Suppressor macrophage treated with lipopolysaccharide for 4 hours (primary cell): Measurements from ENCODE around the gene CCND1.
A peak's percentile ranks its signal among the peaks of the same experiment; 100 is the strongest.

ENCODE experiments used
- DNase-seq: peaks from one replicate; pipeline ENCODE4 v3.0.0-alpha.2; 2020

Gene CCND1

DNA sequence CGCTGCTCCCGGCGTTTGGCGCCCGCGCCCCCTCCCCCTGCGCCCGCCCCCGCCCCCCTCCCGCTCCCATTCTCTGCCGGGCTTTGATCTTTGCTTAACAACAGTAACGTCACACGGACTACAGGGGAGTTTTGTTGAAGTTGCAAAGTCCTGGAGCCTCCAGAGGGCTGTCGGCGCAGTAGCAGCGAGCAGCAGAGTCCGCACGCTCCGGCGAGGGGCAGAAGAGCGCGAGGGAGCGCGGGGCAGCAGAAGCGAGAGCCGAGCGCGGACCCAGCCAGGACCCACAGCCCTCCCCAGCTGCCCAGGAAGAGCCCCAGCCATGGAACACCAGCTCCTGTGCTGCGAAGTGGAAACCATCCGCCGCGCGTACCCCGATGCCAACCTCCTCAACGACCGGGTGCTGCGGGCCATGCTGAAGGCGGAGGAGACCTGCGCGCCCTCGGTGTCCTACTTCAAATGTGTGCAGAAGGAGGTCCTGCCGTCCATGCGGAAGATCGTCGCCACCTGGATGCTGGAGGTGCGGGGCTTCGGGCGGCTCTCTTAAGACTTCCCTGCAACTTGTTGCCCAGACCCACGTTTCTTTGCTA is at the start of gene CCND1:
TSS of gene CCND1 (plus strand) at position 162 of the 587 bp plus-strand sequence. CDS start at position 320, 158 bp downstream.
- DNase-seq, result peak; percentile 83

DNA sequence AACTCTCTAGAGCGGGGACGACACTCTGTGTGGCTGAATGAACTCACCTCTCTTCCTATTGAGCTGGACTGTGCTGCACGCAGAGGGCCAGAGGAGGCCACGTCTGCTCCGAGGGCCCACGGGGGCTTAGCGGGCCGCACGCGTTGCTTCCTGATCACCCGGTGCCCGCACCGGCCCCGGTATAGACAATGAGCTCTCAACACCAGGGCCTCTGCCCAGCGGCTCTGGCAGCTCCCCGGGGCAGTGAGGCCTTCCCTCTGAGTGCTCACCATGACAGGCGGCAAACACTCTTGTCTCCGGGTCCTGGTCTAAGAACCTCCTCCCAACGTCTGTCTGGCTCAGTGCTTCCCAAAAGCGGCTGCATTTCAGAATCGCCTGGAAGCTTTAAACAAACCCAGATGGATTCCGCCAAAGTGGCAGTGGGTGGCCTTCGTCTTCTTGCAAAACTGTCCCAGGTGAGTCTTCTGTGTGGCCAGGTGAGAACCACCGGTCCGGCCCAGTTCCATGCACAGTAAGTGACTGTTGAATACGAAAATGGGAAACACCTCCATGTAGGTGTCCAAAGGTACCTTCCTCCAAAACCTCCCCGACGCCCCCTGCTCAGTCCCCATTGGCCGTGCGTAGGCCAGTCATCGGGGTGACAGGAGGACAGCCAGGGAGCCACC is 47.8 kb upstream of the CCND1 start:
- DNase-seq, result no peak

DNA sequence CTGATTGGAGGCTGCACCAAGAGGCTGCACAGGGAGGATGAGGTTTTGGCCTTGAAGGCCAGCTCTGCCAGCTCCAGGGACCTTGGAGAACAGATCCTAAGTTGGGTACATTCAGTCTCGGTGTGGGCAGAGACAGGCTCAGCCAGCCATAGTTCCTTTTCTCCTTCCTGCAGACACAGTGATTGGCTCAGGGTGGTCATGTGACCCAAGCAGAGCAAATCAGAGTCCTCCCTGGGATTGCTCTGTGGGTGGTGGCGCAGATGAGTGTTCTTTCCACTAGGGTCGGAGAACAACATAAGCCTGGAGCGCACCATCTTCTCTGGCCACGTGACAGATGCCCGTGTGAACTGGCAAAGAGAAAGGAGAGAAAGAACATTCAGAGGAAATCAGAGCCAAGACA is 47.1 kb upstream of the CCND1 start:
- DNase-seq, result no peak

DNA sequence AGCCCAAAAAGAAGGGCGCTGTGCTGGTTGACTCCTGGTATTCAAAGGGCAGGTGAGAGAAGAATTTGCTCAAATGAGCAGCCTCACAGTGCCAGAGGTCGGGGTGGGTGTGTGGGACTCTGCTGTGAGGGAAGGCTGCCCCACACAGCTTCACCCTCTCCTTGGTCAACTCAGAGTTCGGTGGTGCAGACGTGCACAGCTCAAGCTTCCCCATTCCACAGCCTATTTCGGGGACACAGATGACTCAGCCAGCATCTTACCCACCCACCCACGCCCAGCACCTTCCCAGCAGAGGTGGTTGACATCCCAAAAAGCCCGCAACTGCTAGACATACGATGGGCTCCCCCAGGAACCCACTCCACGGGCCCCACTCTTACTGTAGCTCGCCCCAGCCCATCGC is 46.5 kb upstream of the CCND1 start:
- peak; percentile 6 for DNase-seq

DNA sequence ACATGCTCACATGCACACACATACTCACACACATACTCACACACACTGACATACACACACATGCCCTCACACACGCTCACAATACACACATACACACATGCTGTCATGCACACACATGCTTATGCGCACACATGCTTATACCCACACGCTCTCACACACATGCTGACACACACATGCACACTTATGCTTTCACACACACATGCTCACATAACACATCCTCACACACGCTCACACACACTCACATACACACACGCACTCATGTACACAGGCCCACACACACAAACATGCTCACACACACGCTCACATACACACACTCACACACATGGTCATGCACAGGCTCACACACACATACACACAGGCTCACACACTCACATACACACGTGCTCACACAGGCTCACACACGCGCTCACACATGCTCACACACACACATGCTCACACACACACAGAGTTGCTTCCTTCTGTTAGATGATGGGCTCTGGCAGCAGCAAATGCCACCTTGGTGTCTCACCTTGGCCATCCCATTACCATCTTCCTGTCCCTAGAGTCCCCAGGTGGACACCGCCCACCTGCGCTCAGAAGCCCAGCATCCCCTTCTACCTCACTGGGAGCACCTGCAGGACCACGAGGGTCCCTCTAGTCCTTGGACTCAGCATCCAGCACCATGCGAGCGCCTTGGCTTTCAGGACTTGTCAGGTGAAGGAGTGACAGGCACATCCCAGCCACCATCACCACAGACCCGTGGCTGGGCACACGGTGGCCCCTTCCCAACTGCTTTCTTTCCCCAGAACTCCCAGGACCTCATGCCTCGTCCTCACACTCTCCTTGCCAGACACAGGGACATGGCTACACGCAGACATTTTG is 44.9 kb upstream of the CCND1 start:
- DNase-seq, result no peak

DNA sequence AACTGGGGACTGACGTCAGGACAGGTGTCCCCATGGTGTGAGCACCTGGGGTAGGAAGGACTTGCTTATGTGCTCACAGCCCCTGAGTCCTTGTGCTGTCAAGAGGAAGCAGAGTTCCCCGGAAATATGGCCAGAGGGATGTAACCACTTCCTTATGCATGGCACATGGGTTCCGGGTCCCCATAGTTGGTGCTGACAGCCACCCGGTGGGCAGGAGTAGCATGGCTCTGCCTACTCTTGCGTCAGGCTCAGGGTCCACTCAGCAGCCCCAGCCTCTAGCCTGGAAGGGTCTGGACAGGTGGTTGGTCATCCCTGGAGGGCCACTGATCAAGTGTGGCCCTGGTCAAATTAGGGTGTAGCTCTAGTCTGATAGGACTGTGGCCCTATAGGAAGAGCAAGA is 42.8 kb upstream of the CCND1 start:
- DNase-seq, result peak; percentile 6

DNA sequence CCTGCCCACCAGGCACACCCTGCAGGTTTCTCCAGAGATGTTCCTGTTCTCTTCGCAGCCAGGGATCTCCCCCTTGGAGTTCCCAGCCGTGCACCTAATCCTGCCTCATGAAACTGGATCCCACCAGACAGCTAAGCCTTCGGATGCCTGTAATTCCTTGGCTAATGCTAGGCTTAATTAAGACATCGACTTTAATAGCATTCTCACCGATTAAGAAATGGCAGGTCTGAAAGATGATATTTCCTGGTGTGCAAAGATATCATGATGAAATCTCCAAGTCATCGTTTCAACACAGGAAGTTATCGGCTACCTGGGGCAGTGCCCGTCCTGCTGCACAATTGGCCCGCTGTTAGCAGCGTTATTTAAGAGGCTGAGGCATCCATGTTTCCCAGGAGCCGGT is 41.5 kb upstream of the CCND1 start:
- DNase-seq, result no peak

DNA sequence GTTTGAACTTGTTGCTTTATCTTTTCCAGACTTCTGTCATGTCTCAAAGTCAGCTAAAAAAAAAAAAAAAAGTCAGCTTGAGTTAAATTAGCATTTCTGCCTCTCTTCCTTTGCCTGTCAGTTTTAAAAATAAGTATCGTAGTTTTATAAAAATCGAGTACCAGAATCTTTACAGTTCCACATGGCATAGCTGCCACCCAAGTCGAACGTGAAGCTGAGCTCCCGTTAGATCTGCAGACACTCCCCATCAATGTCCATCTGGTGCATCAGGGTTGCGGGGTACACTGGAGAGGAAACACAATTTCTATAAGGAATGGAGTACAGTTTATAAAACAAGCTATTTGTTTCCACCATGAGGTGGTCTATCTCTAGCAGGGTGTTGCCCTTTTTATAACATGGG is 41.0 kb upstream of the CCND1 start:
- no peak for DNase-seq

DNA sequence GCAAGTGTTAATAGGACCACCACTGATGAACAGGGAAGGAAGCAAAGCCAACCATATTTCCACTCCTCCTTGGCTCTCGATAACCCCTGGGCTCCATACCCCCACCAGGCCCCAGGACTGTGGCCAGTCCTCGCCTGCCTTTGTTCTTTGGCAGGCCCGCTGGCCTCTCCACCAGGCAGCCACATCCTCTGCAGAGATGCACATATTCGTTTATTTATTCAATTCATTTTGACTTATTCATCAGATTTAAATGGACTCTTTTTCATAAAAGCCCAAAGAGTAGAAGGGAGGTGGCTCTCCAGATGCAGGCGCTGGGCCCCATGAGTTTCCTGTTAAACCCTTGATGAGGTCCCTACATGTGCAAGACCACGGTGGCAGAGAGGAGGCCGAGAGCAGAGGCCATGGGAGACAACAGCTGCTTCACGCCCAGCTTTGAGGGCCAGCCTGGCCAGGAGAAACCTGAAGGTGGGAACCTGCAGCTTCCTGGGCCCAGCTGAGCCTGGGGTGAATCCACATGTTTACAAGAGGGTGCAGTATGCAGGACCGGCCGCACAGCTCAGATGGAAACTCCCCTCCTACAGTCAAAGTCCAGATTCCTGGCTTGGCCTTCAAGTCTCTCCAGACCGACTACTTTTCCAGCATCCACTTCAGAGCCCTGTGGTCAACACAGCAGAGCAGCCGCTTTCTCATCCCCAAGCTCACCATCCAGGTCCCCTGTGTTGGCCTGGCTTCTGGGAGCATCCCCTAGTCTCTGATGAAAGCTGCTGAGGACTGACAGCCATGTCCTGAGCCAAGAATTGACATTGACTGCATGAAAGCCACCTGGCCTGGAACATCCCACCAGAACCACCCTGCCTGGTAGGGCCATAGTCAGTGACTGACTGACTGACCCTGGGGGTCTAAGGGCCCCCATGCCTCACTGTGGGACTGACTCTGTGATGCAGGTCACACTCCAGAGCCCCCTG is 39.7 kb upstream of the CCND1 start:
- DNase-seq, result no peak

DNA sequence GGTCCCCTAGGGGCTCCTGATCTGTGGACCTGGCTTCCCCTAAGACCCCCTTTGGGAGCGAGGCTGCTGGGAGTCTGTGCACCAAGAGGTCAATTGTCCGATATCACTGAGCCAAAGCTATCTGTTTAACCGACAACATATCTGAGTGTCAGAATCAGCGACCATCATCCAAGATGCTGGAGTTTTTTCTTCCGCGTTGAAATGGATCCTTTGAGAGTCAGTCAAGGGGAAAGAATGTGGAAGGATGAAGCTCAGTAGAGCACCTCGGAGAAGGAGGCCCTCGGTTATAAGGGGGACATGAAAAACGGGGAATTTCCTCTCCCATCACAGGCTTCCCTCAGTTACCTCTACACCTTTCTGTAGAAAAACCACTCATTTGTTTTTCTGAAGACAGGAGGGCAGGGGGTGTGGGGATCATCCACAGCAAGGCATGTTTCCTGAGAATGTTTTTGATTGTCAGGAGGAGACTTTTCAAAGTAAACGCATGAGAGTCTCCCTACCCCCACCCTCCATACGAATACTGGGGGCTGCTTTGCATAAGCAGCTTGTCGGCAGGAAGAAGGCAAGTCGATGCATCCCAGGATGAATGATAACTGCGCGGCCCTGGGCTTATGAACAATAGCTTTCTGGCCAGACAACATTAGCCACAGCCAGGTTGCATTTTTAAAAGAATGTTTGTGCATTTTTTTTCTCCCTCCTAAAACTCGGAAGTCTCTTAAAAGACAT is 37.7 kb upstream of the CCND1 start:
- no peak for DNase-seq

DNA sequence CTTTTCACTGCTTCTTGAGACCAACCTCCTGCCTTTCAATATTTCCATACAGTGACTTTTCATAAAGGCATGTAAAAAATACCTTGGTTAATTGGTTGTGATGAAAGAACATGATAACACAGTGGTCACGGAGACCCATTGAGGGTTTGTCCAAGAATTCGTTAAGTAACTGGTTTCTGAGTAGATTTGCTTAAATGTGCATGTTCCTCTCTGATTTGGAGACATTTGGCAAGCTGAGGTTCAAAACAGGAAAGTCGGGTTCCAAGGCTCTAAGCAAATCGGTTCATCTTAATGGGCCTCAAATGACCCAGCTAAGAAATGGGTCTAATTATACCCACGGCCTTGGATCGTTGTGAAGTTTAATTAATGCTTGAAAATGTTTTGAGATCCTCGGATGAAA is 36.9 kb upstream of the CCND1 start:
- DNase-seq, result no peak

DNA sequence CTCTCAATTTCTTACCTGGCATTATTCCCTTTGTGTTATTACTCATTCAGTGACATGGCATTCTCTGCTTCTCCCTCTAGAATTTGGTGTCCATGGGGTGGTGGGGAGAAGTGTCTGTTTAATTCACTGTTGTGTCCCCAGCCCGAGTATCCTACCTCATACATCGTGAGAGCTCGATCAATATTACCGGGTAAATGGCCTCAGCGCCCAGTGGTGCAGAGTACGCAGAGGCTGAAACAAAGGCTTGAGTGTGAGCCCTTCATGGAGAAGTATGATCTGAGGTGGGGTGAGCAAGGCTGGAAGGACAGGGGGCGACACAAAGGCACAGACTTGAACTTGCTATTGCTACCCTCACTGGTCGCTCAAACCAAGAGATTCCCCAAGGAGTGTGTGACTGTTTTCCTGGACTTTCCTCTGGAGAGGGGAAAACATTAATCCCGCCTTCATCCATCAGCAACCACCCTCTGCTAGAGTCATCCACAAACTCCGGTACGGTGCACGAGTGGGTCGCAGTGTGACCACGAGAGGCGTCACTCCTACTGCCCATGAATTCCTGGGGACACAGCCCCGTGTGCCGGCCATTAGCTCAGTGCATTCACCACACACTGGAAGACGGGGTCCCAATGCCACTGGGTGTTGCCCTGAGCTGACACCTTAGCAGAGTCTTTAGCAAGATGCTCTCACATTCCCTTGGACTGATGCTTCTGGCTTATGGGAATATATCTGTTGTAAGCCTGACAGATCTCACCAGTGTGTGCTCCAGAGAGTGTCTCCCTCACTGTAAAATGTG is 35.0 kb upstream of the CCND1 start:
- DNase-seq, result no peak

DNA sequence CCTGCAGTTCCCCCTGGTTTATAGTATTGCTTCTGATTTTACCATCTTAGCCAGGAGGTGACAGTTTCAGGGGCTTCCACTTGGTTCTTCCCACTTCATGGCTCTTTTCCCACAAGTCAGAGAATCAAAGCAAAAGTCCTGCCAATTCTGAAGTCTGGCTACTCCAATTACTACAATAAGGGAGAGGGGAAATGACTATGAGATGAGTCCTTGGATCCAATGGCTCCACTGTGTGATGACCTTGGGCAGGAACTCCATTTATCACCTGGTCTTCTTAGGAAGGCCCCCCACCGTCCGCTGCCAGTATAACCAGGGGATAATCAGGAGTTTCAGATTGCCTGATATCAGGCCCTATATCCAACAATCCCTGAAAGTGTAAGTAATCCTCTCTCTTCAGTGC is 31.6 kb upstream of the CCND1 start:
- no peak for DNase-seq

DNA sequence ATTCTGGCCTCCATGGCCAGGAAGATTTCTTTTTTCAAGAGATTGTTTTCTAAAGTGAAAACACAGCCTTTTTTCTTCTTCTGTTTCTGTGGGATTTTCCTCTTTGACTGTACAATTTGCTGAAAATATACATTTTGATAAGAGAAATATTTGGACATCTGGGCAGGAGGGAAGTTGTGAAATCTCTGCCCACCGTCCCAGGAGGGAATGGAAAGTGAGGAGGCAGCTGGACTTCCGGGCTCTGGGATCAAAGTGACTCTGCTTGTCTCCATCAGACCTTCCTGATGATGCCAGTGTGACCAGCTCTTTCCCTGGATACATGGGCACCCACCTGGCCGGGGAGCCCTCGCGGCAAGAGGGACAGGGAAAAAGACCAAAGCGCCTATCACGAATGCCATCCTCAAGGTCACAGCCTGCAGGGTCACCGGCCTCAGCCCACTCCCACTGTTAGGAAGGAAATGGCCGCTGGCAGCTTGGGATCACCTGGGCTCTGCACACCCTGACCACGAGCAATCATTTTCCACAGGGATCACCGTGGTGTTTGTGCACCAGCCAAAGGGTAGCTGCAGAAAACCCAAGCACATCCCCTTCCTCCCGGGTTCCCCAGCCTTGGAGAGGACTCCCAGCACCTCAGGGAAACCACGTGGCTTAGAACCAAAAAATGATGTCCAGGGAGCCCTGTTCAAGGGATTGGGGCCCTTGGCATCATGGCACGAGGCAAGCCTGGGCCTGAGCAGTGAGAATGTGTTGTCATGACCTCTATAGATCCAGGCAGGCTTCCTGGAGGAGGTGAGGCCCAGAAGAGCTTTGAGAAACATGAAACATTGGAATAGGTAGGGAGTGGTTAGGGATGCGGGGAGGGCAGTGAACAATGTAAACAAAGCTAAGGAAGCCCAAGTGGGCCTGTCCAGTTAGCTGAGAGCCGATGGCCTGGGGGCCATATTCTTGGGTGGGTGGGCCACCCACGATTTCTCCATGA is 29.1 kb upstream of the CCND1 start:
- DNase-seq, result no peak

DNA sequence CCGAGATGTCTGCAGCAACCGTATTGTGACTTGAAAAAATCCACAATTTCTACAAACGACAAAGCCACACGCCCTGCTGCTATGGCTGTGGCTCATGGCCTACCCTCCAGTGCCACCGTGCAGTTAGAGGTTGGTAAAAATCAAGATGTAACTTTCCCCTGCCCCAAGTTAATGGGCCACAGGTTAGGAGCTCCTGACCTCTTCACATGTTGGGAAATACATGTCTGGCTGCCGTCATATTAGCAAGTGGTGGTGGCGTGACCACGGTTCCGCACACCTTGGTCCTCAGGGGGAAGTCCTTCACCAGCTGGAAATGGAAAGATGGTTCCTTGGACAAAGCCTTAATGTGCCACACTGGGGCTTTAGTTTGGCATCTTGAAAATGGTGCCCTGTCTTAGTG is 27.4 kb upstream of the CCND1 start:
- DNase-seq, result no peak

DNA sequence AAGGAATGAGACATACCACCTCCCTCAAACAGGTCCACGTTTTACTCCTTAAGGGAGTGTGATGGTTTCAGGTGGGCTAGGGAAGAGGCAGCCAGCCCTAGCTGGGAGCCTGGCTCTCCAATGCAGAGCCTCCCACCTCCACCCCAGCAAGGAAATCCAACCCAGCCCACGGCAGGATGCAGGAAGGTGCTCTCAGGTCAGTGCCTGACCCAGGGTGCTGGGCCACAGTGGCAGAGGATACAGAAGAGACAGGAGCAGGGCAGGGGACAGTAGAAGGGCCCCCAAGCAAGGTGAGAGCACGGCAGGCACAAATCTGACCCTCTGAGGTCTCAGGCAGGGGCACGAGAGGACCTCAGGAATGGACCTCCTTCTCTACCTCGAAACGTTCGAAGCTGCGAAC is 26.9 kb upstream of the CCND1 start:
- DNase-seq, result no peak

DNA sequence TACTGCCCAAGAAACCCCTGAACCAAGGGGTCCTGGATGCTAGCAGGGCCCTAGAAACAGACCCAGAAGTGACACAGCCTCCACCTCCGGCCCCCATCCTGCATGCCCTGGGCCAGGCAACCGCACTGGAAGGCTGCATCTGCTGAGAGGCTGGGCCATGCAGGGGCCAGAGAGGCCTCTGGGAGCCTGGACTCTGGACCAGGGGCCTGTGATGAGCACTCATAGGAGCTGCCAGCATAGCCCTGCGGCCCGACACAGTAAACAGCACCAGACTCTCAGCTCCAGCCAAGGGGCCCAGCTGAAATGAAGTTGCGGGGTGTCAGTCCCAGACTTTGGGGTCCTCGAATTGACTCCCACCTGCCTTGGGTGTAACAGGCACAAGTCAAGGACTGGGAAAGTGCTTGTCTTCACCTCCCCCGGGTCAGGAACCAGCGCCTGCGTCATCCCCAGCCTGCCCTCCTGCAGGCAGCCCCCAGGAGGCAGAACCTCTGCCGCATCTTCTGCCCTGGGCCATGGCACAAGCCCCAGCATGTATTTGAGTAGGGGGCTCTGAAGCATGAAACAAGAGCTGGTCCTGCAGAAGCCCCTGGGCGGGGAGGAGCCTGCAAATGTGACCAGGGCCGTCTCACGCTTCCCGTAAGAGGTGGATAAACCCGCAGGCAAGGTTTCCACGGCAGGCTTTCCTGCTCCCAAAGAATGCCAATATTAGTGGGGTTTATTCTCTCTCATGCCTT is 25.2 kb upstream of the CCND1 start:
- no peak for DNase-seq

DNA sequence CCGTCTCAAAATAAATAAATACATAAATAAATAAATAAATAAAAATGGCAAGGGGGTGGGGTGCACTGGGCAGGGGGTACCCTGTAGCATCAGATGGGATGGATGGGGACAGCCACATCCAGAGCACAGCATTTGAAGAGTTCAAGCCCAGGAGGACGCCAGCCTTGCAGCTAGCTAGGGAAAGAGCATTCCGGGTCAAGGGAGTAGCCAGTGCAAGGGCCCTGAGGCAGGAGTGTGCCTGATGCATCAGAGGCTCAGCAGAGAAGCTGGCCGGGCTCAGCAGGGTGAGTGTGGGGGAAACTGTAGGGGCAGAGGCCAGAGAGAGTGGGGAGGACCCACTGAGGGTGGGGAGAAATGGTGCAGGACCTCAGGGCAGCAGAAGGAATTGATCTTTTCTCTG is 23.7 kb upstream of the CCND1 start:
- no peak for DNase-seq

DNA sequence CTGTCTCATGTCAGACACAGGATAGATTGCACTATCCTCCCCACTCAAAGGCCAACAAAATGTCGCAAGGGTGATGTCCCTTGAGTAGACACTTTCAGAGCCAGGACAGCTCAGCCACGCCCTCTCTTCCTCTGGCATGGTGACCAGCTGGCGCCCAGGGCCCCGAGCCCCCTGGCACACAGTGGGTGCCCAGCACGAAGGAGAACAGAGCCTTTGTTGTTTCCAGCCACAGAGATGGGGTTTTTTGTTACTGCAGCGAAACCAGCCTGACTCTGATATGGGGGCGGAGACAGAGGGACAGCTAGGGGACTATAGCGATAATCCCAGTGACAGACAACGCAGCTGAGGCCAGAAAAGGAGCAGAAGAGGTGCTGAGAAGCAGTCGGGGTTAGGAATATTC is 23.3 kb upstream of the CCND1 start:
- DNase-seq, result no peak
